Epithelial cell of proximal tubule (primary cell): Measurements from ENCODE around the gene ST8SIA5. TPM values are rescaled to one million over a fixed set of nuclear protein-coding genes. Genes with fewer than 3 reads are reported as not detected.
A peak's percentile ranks its signal among the peaks of the same experiment; 100 is the strongest.

ENCODE experiments used
- DNase-seq: peaks from one replicate; pipeline ENCODE4 v3.0.0-alpha.2; 2011; ENCODE audit warnings: low read depth
- H3K4me3 ChIP-seq: 2 replicates; pipeline ENCODE4 v1.5.1; 2011; ENCODE audit warnings: low read depth, mild to moderate bottlenecking, low read length
- CTCF ChIP-seq: conservative IDR thresholded peaks from 2 replicates; pipeline ENCODE4 v1.5.1; 2012; ENCODE audit warnings: low read depth, mild to moderate bottlenecking, low read length
- total RNA-seq: library from RNA; depleted of rRNA; stranded (reverse); fragments of >200 nt; gene quantifications from 2 replicates; pipeline ENCODE4 v1.2.3, GENCODE V29; 2015

ST8SIA5 gene
- total RNA-seq, 1 donor from 2014 or later: not detected

GRCh38 chr18:46756025-46756558, 761 bp downstream of the ST8SIA5 start:
- H3K4me3 ChIP-seq: peak overlapping the region; percentile 45
- TF ChIP-seq CTCF: no peak

GRCh38 chr18:46755315-46756024, 1.4 kb downstream of the ST8SIA5 start:
- no peak for TF ChIP-seq CTCF
- H3K4me3 ChIP-seq: no peak overlapping the region
- DNase-seq: no peak

More at GRCh38 chr18:46756025-46756558, 761 bp downstream of the ST8SIA5 start:
- DNase-seq: no peak

GRCh38 chr18:46754661-46755292, 2.1 kb downstream of the ST8SIA5 start:
- DNase-seq: no peak
- peak; percentile 38 for TF ChIP-seq CTCF

GRCh38 chr18:46754188-46754587, 2.7 kb downstream of the ST8SIA5 start:
- DNase-seq: no peak
- H3K4me3 ChIP-seq: no peak overlapping the region
- no peak for TF ChIP-seq CTCF

More at GRCh38 chr18:46754661-46755292, 2.1 kb downstream of the ST8SIA5 start:
- no peak overlapping the region for H3K4me3 ChIP-seq

- no peak for TF ChIP-seq CTCF
- no peak overlapping the region for H3K4me3 ChIP-seq
- no peak for DNase-seq
Measured at GRCh38 chr18:46751882-46752281, 5.0 kb downstream of the ST8SIA5 start.

- no peak for DNase-seq
- no peak overlapping the region for H3K4me3 ChIP-seq
- no peak for TF ChIP-seq CTCF
Measured at GRCh38 chr18:46750626-46751025, 6.2 kb downstream of the ST8SIA5 start.
